Osteoblast (primary cell): ENCODE results near the gene PIN1. TPM values are rescaled to one million over a fixed set of nuclear protein-coding genes. Genes with fewer than 3 reads are reported as not detected.

Source experiments
- DNase-seq: peaks from one replicate; pipeline ENCODE4 v3.0.0; 2011; ENCODE audit warnings: low spot score, mixed read lengths; ENCODE audit not compliant: insufficient read length; ENCODE audit errors: missing footprints
- H2AFZ ChIP-seq: 2 replicates; pipeline ENCODE4 v1.6.0; 2011; ENCODE audit warnings: mild to moderate bottlenecking, low read length
- H3K27ac ChIP-seq: 2 replicates; pipeline ENCODE4 v1.5.1; 2011; ENCODE audit warnings: mild to moderate bottlenecking, low read depth, low read length, moderate library complexity
- H3K27me3 ChIP-seq: 2 replicates; pipeline ENCODE4 v1.6.0; 2012; ENCODE audit warnings: mild to moderate bottlenecking, control low read depth, inconsistent platforms, low read length, moderate library complexity; ENCODE audit not compliant: insufficient read depth
- H3K36me3 ChIP-seq: 2 replicates; pipeline ENCODE4 v1.5.1; 2011; ENCODE audit warnings: mild to moderate bottlenecking, low read length, control low read depth, moderate library complexity; ENCODE audit not compliant: insufficient read depth
- H3K4me1 ChIP-seq: 2 replicates; pipeline ENCODE4 v1.5.1; 2011; ENCODE audit warnings: mild to moderate bottlenecking, low read length, control low read depth, moderate library complexity; ENCODE audit not compliant: insufficient read depth
- H3K4me2 ChIP-seq: 2 replicates; pipeline ENCODE4 v1.6.0; 2011; ENCODE audit warnings: mild to moderate bottlenecking, low read length; ENCODE audit not compliant: insufficient read depth
- H3K4me3 ChIP-seq: fragments of 200-600 bp; sonication (generic); 3 replicates; pipeline ENCODE4 v1.5.1; 2012; ENCODE audit warnings: mild to moderate bottlenecking, low read length, inconsistent platforms; ENCODE audit not compliant: insufficient read depth
- H3K79me2 ChIP-seq: 2 replicates; pipeline ENCODE4 v1.6.0; 2012; ENCODE audit warnings: mild to moderate bottlenecking, low read length, control low read depth, inconsistent platforms; ENCODE audit not compliant: insufficient read depth
- H3K9me3 ChIP-seq: 2 replicates; pipeline ENCODE4 v1.5.1; 2011; ENCODE audit warnings: low read depth, low read length, control low read depth
- H4K20me1 ChIP-seq: 2 replicates; pipeline ENCODE4 v1.6.0; 2012; ENCODE audit warnings: mild to moderate bottlenecking, low read length, control low read depth; ENCODE audit not compliant: insufficient read depth
- total RNA-seq: library from RNA; depleted of rRNA; stranded (reverse); fragments of >200 nt; gene quantifications from 2 replicates; pipeline ENCODE4 v1.2.3, GENCODE V29; 2012
- TF ChIP-seq, protein P1 (sequence below): IDR thresholded peaks from 2 replicates; pipeline ENCODE4 v1.5.1; 2011; ENCODE audit warnings: mild to moderate bottlenecking, low read depth, low read length, moderate library complexity; ENCODE audit errors: extremely low read depth

PIN1 gene
- total RNA-seq, 1 donor: 62.6 TPM

- TF ChIP-seq, protein P1, sequence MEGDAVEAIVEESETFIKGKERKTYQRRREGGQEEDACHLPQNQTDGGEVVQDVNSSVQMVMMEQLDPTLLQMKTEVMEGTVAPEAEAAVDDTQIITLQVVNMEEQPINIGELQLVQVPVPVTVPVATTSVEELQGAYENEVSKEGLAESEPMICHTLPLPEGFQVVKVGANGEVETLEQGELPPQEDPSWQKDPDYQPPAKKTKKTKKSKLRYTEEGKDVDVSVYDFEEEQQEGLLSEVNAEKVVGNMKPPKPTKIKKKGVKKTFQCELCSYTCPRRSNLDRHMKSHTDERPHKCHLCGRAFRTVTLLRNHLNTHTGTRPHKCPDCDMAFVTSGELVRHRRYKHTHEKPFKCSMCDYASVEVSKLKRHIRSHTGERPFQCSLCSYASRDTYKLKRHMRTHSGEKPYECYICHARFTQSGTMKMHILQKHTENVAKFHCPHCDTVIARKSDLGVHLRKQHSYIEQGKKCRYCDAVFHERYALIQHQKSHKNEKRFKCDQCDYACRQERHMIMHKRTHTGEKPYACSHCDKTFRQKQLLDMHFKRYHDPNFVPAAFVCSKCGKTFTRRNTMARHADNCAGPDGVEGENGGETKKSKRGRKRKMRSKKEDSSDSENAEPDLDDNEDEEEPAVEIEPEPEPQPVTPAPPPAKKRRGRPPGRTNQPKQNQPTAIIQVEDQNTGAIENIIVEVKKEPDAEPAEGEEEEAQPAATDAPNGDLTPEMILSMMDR: no peak
- Histone ChIP-seq H3K36me3 (no peaks in the 10 kb centered on the region), H3K79me2 (no peaks in the 10 kb centered on the region)
Observed at GRCh38 chr19:9871626-9872338, 36.7 kb downstream of the PIN1 start.

DNA sequence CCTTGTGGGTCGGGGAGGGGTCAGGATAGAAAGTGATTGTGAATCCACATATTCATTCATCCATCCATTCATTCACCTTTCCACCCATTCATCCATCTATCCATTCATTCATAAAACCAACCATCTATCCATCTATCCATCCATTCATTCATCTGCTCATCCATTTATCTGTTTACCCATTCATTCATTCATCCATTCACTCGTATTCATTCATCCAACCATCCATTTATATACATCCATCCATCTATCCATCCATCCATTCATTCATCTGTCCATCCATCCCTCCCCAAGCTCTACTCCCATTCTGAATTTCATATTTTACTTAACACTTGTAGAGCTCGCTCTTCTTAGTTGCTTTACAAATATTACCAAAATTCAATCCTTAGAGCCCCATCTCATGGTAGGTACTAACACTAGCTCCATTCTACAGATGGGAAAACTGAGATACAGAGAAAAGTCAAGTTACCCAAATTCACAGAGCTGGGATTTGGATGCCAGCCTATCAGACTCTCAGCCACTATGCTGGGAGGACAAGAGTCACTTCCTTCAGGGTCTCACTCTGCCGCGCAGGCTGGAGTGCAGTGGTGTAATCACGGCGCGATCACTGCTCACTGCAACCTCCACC lies 37.6 kb downstream of the PIN1 start:
- Histone ChIP-seq H3K27me3 (no peaks in the 10 kb centered on the region), H3K9me3 (no peaks in the 10 kb centered on the region)

More at GRCh38 chr19:9871626-9872338, 36.7 kb downstream of the PIN1 start:
- Histone ChIP-seq H3K4me3 (no peak overlapping the region), H2AFZ (no peak overlapping the region), H3K27me3 (no peaks in the 10 kb centered on the region), H3K4me1 (no peaks in the 10 kb centered on the region), H4K20me1 (no peaks in the 10 kb centered on the region), H3K4me2 (no peak overlapping the region), H3K27ac (no peak overlapping the region), H3K9me3 (no peaks in the 10 kb centered on the region)
- DNase-seq: peak; percentile 62

GRCh38 chr19:9875031-9875627 lies 40.0 kb downstream of the PIN1 start:
- H3K36me3 ChIP-seq: no peaks in the 10 kb centered on the region
- no peaks in the 10 kb centered on the region for H4K20me1 ChIP-seq
- H3K9me3 ChIP-seq: no peaks in the 10 kb centered on the region
- no peak overlapping the region for H3K4me2 ChIP-seq
- DNase-seq: no peak
- no peaks in the 10 kb centered on the region for H3K4me1 ChIP-seq
- H3K27me3 ChIP-seq: no peaks in the 10 kb centered on the region
- TF ChIP-seq, protein P1: no peak
- H3K79me2 ChIP-seq: no peaks in the 10 kb centered on the region
- H3K27ac ChIP-seq: no peak overlapping the region
- H2AFZ ChIP-seq: no peak overlapping the region
- H3K4me3 ChIP-seq: no peak overlapping the region

More for the DNA sequence above, 37.6 kb downstream of the PIN1 start:
- Histone ChIP-seq H3K36me3 (no peaks in the 10 kb centered on the region), H3K4me2 (no peak overlapping the region), H4K20me1 (no peaks in the 10 kb centered on the region), H3K79me2 (no peaks in the 10 kb centered on the region), H3K4me1 (no peaks in the 10 kb centered on the region), H3K4me3 (no peak overlapping the region), H2AFZ (no peak overlapping the region), H3K27ac (no peak overlapping the region)
- TF ChIP-seq, protein P1: no peak
- no peak for DNase-seq

- Histone ChIP-seq H4K20me1 (no peaks in the 10 kb centered on the region), H3K4me1 (no peaks in the 10 kb centered on the region), H3K4me3 (no peak overlapping the region), H3K4me2 (no peak overlapping the region), H3K79me2 (no peaks in the 10 kb centered on the region), H3K27me3 (no peaks in the 10 kb centered on the region), H3K27ac (no peak overlapping the region), H3K36me3 (no peaks in the 10 kb centered on the region), H2AFZ (no peak overlapping the region), H3K9me3 (no peaks in the 10 kb centered on the region)
- TF ChIP-seq, protein P1: no peak
- no peak for DNase-seq
Observed at GRCh38 chr19:9875796-9876195, 40.7 kb downstream of the PIN1 start.
